Upper lobe of left lung (tissue), 4 donors: ENCODE results near the gene PRKCH.

ENCODE experiments used
- EP300 ChIP-seq, 4 donors: sonication (generic); formaldehyde crosslinking; IDR thresholded peaks; one replicate each; pipeline ENCODE4 v1.5.1; 2017; ENCODE audit warnings: antibody characterized with exemption in 4 of 4, control low read depth in 2 of 4
- POLR2A ChIP-seq, 4 donors: fragments of 450-650 bp; IDR thresholded peaks; one replicate each; pipeline ENCODE4 v1.5.1; 2016 to 2017; ENCODE audit warnings: antibody characterized with exemption in 4 of 4, mild to moderate bottlenecking in 2 of 4
- TF ChIP-seq, protein P1 (sequence below), 6 experiments: fragments of 450-650 bp in 4 of 6; fragments of 200-600 bp in 2 of 6; sonication (generic) in 2 of 6; IDR thresholded peaks; one replicate each; pipeline ENCODE4 v1.5.1; 2016 to 2019; ENCODE audit warnings: antibody characterized with exemption in 6 of 6

- no peak for TF ChIP-seq POLR2A (IDR thresholded peaks at IDR 0.05)
- TF ChIP-seq, protein P1, sequence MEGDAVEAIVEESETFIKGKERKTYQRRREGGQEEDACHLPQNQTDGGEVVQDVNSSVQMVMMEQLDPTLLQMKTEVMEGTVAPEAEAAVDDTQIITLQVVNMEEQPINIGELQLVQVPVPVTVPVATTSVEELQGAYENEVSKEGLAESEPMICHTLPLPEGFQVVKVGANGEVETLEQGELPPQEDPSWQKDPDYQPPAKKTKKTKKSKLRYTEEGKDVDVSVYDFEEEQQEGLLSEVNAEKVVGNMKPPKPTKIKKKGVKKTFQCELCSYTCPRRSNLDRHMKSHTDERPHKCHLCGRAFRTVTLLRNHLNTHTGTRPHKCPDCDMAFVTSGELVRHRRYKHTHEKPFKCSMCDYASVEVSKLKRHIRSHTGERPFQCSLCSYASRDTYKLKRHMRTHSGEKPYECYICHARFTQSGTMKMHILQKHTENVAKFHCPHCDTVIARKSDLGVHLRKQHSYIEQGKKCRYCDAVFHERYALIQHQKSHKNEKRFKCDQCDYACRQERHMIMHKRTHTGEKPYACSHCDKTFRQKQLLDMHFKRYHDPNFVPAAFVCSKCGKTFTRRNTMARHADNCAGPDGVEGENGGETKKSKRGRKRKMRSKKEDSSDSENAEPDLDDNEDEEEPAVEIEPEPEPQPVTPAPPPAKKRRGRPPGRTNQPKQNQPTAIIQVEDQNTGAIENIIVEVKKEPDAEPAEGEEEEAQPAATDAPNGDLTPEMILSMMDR (IDR thresholded peaks at IDR 0.05), result no peak
- TF ChIP-seq EP300 (IDR thresholded peaks at IDR 0.05), result no peak
Measured at GRCh38 chr14:61574514-61574807, 253.1 kb downstream of the PRKCH start.
